Endothelial cell of hepatic sinusoid (primary cell): ENCODE measurements around the gene CLIC3.

Source experiments
- in situ Hi-C: cut with HindIII; loops from 2 replicates; pipeline ENCODE4 v1.10.0; 2017; ENCODE audit warnings: low sequenced_read_pairs

The CLIC3 gene

DNA sequence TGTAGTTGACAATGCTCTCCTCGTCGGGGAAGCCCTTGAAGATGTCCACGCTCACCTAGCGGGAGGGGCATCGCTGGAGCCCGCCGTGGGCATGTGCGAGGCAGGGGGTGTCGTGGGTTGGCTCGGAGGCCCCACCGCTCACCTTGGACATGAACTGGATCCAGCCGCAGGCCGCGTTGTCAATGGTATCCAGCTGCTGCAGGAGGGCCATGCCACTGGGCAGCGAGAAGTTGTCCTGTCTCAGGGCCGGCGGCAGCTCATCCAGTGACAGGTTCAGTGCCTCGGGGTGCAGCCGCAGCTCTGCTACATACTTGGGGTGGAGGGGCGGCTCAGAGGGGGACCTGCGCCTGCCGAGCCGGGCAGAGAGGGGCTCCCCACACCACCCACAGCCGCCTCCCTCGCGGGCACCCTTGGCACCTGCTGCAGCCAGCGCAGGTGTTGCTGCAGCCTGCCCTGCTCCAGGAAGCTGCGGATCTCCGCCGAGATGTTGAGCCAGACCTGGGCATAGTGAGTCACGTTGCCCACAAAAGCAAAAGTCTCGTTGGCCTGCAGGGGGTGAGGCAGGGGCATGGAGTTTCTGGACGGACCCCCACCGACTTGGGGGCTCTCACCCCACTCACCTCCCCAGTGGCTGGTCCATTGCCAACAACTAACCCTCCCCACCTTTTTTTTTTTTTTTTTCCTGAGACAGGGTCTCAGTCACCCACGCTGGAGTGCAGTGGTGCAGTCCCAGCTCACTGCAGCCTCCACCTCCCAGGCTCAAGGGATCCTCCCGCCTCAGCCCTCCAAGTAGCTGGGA, 22.6 kb upstream of the CLIC3 start:
- in situ Hi-C loops, result no loop called here

DNA sequence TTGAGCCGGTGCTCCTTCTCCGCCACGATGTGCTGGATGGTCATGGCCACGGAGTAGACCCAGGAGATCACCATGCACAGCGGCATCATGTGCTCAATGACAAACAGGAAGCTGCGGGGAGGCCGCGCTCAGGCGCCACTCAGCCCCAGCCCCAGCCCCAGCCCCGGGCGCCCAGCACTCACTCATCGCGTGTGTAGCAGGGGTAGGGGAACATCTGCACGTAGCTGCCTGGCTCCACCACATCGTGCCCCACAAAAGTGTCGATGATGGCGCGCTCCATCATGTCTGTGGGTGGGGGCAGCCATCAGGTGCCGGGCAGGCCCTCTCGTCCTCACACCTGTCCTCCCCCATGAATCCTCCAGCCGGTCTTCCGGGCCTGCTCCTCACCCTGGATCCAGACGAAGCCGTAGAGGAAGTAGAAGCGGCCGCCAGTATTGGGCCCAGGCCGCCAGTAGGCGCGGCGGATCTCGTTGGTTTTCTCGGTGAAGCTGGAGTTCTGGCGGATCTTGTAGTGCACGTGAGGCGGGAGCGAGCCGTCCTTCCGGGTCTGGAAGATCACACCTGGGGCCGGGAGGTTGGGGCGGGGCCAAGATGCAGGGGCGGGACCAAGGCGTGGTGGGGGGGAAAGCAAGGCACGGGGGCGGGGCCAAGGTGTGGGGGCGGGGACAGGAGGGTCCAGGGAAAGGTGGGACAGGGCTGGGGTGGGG, 21.6 kb upstream of the CLIC3 start:
- in situ Hi-C loops, result no loop called here

DNA sequence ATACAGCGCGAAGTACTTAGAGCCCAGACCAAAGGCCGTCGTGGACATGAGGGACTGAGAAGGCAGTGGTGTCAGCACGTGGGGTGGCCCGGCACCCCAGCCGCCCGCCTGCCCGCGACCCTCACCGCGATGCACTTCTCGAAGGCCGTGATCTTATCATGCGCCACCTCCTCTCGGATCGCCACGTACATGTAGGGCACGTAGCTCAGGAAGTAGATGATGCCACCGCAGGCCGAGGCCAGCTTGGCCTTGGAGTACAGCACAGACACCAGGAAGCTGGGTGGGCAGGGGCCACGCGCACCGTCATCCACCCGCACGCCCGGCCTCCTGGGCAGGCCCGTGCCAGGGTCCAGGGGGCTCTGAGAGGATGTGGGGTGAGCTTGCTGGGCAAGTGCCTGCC, 20.7 kb upstream of the CLIC3 start:
- in situ Hi-C loops, result no loop called here

DNA sequence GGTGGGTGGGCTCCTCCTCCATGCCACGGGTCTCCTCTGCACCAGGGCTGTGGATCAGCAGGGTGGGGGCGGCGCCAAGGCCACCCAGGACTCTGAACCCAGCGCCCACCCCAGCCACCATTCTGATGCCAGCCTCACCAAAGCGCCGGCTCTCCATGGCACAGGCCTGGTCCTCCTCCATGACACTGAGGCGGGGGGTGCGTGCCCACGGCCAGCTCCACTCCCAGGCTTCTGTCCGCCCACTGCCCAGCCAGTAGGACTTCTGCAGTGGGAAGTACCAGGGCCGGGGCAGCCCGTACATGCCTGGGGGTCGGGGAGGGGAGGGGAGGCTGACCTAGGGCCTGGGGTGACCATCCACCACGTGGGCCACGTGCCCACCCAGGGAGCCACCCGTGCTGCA, 20.1 kb upstream of the CLIC3 start:
- in situ Hi-C loops, result no loop called here

DNA sequence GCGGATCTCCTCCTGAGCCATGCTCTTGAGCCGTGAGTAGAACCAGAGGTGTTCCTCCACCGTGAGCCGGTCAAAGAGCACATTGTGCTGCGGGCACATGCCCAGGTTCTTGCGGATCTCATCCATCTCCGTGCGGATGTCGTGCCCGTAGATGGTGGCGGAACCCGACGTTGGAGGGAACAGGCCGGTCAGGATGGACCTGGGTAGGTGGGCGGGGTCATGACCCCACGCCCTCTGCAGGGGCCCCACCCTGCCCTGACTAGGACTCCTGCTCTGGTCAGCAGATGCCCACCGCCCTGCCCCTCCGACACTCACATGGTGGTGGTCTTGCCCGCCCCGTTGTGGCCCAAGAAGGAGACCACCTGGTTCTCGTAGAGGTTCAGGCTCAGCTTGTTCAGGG, 19.6 kb upstream of the CLIC3 start:
- in situ Hi-C loops, result no loop called here

DNA sequence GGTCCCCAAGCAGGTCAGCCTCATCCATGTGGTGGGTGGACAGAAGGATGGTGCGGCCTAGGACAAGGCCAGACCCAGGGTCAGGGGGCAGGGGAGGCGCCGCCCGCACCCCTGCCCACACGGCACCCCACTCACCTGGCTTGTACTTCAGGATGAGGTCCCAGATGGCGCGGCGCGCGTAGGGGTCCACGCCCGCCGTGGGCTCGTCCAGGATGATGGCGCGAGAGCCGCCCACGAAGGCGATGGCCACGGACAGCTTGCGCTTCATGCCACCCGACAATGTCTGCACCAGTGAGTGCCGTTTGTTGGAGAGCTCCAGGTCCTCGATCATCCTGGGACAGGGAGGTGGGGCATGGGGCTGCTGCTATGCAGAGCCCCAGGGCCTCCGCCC, 19.2 kb upstream of the CLIC3 start:
- in situ Hi-C loops, result no loop called here

DNA sequence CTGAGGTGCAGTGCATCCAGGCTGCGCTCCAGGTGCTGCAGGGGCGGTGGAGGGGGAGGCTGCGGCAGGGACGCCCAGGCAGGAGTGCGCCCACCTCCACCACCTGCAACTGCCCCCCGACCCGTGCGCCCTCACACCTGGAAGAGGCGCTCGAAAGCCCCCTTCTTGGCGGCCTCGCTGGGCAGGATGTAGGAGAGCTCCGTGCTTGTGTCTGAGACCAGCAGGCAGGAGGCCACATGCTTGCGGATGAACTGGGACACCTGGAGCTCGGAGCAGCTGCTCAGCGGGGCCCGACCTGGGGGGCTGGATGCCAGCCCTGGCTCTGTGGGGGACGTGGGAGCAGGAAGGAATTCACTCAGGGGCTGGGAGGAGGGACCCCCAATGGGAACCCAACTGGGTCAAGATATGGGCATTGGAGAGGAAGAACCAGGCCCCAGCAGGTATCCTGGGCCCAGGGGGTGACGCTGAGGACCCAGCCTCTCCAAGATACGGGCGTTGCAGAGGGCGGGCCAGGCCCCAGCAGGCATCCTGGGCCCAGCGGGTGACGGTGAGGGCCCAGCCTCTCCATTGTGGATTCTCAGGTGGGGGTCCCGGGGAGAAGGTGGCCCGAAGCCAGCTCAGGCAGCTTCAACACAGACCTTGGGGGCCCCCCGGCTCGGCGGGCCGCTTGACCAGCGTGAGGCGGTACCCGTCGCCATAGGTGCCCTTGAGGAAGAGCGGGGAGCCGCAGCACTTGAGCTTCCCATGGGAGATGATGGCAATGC, 18.6 kb upstream of the CLIC3 start:
- in situ Hi-C loops, result no loop called here

DNA sequence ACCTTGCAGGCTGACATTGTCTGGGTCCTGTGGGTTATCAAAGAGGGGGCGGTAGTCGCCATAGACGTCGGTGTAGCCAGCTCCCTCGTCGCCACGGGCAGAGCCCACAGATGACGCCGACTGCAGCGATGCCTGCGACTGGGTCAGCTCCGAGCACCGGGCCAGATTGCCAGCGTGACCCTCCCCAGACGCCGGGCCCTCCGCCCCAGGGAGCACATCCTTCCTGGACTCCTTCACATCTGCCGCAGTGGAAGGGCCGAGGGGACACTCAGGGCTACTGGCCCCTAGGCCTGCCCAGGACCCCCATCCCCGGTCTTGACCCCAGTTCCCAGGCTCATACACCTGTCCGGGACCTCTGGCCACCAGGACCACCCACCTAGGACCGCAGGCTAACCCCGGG, 17.8 kb upstream of the CLIC3 start:
- in situ Hi-C loops, result no loop called here

DNA sequence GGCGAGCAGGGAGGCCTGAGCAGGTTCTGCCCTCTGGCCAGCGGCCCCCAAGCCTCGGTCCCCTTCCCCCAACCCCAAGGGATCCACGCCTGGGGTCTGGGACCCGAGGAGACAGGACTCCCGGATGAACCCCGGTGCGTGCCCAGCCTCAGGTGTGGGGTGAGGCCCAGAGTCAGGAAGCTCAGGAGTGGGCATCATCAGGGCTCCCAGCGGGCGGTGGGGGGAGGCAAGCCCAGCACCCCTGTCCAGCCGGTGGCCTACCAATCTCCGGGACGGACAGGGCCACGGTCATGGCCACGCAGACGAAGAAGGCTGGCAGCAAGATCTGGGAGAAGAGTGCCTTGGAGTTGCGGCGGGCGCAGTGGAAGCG, 17.2 kb upstream of the CLIC3 start:
- in situ Hi-C loops, result no loop called here

DNA sequence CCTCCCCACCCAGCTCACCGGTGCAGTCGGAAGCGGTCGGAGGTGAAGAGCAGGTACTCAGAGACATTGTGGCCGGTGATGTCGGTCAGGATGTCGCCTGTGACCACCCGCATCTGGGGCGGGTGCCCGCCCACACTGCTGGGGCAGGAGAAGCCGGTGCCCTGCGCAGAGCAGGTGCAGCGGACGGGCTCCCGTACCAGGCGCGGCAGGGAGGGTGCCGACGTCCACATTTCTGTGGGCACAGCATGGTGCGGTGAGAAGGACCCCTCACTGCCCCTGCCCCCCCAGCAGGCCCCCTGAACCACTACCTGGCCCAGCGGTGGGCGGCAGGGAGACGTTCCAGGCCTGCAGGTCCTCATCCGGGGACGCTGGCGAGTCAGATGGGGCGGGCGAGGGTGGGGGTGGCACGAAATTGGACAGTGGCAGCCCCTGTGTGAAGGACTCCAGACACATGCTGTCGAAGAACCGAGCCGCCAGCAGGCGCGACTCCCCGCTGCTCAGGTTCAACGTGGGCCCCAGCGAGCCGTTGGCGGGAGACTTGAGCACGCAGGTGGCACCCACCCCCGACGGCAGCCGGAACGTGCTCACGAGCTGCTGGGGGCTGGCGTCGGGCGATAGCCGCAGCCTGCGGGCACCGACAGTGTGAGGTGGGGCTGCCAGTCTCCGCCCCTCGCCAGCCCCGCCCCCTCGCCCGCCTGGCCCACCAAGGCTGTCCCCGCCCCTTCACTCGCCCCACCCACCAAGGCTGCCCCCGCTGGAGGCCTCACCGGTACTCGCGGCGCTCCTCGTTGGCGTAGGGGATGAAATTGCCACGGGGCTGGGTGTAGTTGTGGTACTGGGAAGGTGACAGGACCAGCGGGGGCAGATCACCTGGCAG, 16.6 kb upstream of the CLIC3 start:
- in situ Hi-C loops, result no loop called here

DNA sequence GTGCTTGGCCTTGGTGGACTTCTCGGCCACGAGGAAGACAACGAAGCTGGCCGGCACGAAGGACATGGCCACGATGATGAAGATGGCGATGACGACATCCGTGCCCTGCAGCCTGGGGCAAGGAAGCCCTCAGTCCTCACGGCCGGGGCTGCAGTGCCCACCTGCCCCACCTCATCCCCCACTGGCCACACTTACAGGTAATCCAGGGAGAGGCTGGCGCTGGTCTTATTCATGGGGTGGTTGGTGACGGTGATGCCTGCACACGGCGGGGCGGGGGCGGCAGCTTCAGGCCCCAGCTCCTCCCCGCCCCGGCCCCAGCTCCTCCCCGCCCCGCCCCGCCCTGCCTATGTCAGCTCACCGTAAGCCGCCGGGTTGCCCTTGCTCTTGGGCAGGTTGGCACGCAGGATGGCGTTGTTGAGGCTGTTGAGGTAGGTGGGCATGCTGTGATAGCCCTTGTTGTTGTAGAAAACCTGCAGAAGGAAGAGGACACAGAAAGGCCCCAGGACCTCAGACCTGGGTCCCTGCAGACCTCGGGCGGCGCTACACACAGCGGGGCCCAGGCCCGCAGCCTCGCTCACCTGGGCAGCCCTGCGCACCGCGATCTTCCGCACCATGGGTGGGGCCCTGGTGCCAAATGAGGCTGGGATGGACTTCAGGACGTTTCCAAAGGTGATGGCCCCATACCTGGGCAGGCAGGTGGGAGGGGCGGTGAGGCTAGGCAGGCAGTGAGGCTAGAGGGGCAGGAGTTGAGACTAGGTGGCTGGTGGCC, 15.7 kb upstream of the CLIC3 start:
- in situ Hi-C loops, result no loop called here

DNA sequence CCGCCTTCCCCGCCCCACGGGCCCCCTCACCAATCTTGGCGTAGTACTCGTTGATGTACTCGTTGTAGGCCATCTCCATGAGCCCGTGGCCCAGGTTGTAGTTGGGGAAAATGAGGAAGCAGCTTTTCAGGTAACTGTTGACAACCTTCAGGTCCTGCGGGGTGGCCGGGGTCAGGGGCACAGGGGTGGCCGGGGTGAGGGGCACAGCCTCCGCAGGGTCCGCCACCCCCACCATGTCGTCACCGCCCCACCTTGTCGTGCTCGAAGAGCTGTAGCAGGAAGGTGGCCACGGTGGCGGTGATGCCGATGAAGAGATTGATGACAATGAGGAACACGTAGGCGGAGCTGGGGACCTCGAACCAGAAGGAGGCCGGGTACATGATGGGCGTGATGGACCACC, 14.8 kb upstream of the CLIC3 start:
- in situ Hi-C loops, result no loop called here

DNA sequence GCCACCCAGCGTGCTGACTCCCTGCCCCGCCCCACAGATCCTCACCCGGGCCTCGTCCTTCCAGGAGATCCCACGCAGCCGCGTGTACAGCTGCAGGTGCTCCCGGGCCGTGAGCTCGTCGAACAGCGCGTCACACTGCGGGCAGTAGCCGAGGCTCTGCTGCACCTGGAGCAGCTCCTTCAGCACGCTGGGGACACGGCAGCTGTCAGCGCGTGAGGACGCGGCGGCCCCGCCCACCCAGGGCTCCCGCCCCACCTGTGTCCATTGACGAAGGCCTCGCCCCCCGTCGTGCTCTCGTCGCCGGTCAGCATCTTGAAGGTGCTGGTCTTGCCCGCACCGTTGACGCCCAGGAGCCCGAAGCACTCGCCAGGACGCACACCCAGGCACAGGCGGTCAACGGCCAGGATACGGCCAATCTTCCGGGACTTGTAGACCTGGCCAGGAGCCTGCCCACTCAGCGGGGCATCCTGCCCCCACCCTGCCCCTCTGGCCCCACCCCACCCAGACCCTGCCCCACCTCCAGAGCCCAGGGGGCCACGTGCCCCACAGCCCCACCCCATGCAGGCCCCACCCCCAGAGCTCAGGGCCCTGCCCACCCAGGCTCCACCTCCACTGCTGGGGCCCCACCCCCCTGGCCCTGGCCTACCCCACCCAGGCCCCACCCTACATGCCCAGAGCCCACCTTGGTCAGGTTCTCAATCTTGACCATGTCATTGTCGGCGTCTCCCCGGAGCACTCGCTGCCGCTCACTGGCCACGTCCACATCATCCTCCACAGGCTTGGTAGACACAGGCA, 13.8 kb upstream of the CLIC3 start:
- in situ Hi-C loops, result no loop called here

DNA sequence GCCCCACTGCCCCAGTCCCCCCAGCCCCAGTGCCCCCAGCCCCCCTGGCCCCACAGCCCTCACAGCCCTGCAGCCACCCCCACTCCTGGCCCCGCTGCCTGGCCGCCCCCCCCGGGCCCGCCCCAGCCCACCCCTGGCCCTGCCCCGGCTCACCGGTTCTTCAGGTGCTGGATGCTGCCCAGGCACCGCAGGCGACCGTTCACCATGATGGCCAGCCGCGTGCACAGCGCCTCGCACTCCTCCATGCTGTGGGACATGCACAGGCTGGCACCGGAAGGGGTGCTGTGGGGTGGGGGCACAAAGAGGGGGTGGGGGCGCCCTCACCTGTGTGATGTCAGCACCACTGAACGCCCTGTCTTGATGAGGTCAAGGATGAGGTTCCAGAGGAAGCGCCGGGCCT, 12.8 kb upstream of the CLIC3 start:
- in situ Hi-C loops, result no loop called here

DNA sequence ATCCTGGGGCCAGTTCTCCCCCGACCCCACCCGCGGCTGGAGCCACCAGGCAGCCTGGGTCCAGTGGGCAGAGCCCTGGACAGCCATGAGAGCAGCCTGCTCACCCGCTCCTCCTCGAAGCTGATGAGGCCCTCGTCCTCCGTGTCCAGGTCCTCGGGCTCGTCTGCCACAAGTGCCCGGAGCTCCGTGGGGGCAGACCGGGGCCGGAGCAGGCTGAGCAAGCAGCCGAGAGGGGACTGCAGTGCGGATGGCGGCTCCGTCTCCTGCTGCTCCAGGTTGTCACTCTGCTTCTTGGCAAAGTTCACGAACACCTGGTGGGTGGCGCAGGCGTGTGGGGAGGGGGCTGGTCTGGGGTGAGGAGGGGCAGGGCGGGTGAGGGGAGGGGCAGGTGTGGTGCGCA, 11.9 kb upstream of the CLIC3 start:
- in situ Hi-C loops, result no loop called here

DNA sequence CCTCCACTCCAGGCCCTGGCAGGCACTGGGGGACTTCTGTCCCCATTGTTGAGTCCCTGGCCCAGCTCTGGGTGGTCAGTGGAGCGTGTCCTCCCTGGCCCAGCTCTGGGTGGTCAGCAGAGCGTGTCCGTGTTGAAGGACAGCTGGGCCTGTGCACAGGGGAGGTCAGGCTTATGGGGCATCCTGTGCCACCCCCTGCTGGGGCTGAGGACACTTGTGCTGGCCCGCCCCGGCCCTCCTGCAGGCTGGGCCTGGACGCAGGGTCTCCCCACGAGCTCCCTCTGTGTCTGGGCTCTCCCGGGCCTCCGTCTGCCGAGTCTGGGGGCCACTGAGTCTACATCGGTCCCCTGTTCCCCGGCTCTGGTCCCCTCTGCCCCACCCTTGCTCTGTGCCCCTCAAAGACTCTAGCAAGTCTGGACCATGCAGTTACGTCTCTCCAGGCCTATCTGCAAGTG, 11.5 kb upstream of the CLIC3 start:
- in situ Hi-C loops, result no loop called here

DNA sequence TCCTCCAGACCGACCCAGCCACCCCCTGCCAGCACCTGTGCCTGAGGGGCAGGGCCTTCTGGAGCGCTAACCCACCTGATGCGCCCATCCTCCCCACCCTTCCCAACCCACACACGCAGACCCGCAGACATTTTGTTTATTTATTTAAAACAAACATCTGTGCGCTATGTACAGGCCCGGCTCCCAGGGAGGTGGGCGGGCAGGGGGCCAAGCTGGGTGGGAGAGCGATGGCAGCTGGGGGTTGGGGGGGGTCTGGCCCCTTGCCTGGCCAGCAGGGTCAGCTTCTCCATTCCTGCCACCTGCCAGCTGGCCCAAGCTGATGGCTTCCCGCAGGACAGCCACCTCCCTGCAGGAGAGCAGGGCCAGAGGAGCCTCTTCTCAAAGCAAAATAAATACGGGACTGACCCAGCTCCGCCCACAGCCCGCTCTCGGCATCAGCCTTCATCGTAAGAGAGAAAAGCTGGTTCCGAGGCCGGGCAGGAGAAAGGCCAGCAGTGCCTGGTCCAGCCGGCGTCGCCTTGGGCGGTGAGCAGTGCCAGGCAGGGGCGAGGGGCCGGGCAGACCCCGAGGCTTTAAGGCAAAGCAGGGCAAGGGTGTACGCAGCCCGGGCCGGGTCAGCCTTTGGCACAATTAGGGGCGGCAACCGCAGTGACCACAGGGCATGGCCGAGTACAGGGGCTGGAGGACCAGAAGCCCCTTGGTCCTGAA, 10.9 kb upstream of the CLIC3 start:
- in situ Hi-C loops, result no loop called here

DNA sequence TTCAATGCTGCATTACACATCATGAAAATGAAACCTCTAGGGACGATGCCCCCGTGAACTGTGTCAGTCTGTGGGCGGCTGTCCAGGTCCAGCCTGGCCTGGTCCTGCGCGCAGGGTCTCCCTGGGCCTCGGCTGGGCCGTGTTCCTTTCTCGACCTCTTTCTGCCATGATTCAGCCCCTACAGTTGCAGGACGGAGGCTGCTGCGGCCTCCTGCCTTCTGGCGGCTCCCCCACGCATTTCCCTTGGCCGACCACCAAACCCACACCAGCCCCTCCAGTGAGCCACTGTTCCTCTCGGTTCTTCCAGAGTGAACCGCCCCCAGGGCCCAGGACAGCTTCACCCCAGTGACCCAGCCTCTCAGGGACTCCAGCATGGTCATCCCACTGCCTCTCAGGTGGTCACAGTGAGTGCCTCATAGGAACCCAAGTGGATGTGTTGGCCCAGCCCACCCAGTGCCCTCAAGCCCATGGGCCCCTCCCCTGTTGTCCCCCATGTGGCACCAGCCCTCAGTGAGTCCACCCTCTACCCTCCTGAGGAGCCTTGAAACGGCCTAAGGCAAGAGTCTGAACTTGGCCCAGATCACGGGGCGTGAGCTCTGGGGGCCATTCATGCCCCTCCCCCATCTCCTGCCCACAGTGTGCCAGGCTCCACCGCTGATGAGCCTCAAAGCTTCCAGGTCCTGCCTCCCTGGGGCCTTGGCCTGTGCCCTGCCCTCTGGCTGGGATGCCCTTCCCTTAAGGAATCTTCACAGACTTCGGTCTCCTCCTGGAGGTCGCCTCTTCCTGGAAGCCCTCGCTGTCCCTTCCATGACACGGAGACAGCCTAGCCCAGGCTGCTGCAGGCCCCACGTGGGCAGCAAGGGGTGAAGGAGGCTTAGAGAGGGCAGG, 10.0 kb upstream of the CLIC3 start:
- in situ Hi-C loops, result no loop called here
